Stomach (tissue), 4 donors: ENCODE measurements around the gene PTAR1.

Experiments
- CTCF ChIP-seq, 7 experiments: fragments of 450-650 bp in 4 of 7; fragments of 200-600 bp in 3 of 7; sonication (generic) in 3 of 7; IDR thresholded peaks; one replicate each; pipeline ENCODE4 v1.5.1; 2016 to 2019; ENCODE audit warnings: antibody characterized with exemption in 7 of 7, control low read depth in 2 of 7, mild to moderate bottlenecking in 1 of 7
- POLR2A ChIP-seq, 4 donors: fragments of 450-650 bp; IDR thresholded peaks; one replicate each; pipeline ENCODE4 v1.6.1; 2016; ENCODE audit warnings: antibody characterized with exemption in 4 of 4, control low read depth in 2 of 4, mild to moderate bottlenecking in 1 of 4, moderate library complexity in 1 of 4

- TF ChIP-seq CTCF (IDR thresholded peaks at IDR 0.05) (no peak), POLR2A (IDR thresholded peaks at IDR 0.05) (no peak)
These were observed 4.6 kb downstream of the PTAR1 start for GRCh38 chr9:69755205-69755604.
